Astrocyte (in vitro differentiated cells and primary cell): ENCODE data around the gene PCDHGA1. TPM values are rescaled to one million over a fixed set of nuclear protein-coding genes. Genes with fewer than 3 reads are reported as not detected.

Experiments used
- DNase-seq: peaks from one replicate; pipeline ENCODE4 v3.0.0-alpha.2; 2010; ENCODE audit warnings: low read depth
- FAIRE-seq: peaks from 2 replicates; lab custom pipeline; 2011; peaks lifted over from hg19 to GRCh38; lab: Jason Lieb, UNC
- H2AFZ ChIP-seq: 2 replicates; pipeline ENCODE4 v1.6.0; 2012; ENCODE audit warnings: low read depth, low read length, inconsistent platforms
- H3K27ac ChIP-seq: 2 replicates; pipeline ENCODE4 v1.5.1; 2011; ENCODE audit warnings: low read depth, low read length, inconsistent platforms
- H3K27me3 ChIP-seq: 2 replicates; pipeline ENCODE4 v1.6.0; 2011; ENCODE audit warnings: low read length, inconsistent platforms; ENCODE audit not compliant: insufficient read depth
- H3K36me3 ChIP-seq: 2 replicates; pipeline ENCODE4 v1.5.1; 2011; ENCODE audit warnings: low read length, inconsistent platforms; ENCODE audit not compliant: insufficient read depth
- H3K4me1 ChIP-seq: 2 replicates; pipeline ENCODE4 v1.5.1; 2011; ENCODE audit warnings: low read length, inconsistent platforms; ENCODE audit not compliant: insufficient read depth
- H3K4me2 ChIP-seq: 2 replicates; pipeline ENCODE4 v1.6.0; 2012; ENCODE audit warnings: low read length, inconsistent platforms
- H3K4me3 ChIP-seq: 2 replicates; pipeline ENCODE4 v1.5.1; 2011; ENCODE audit warnings: low read depth, mild to moderate bottlenecking, low read length, inconsistent platforms; ENCODE audit not compliant: insufficient read depth
- H3K79me2 ChIP-seq: 2 replicates; pipeline ENCODE4 v1.6.0; 2012; ENCODE audit warnings: mild to moderate bottlenecking, low read length, inconsistent platforms; ENCODE audit not compliant: insufficient read depth
- H3K9ac ChIP-seq: 2 replicates; pipeline ENCODE4 v1.6.0; 2012; ENCODE audit warnings: mild to moderate bottlenecking, low read length, inconsistent platforms
- H3K9me3 ChIP-seq: 2 replicates; pipeline ENCODE4 v1.5.1; 2012; ENCODE audit warnings: low read depth, mild to moderate bottlenecking, low read length, inconsistent platforms; ENCODE audit not compliant: insufficient read depth
- H4K20me1 ChIP-seq: 2 replicates; pipeline ENCODE4 v1.6.0; 2012; ENCODE audit warnings: low read length, inconsistent platforms; ENCODE audit not compliant: insufficient read depth
- H3K27ac Mint-ChIP-seq: one replicate; pipeline ENCODE4 v1.8.0; 2021; ENCODE audit warnings: mild to moderate bottlenecking, mixed read lengths; ENCODE audit not compliant: unreplicated experiment
- H3K27me3 Mint-ChIP-seq: one replicate; pipeline ENCODE4 v1.8.0; 2021; ENCODE audit warnings: low read depth, mixed read lengths; ENCODE audit not compliant: unreplicated experiment
- H3K36me3 Mint-ChIP-seq: one replicate; pipeline ENCODE4 v1.8.0; 2021; ENCODE audit warnings: low read depth, mixed read lengths; ENCODE audit not compliant: unreplicated experiment
- H3K4me1 Mint-ChIP-seq: one replicate; pipeline ENCODE4 v1.8.0; 2021; ENCODE audit warnings: low read depth, mixed read lengths; ENCODE audit not compliant: unreplicated experiment
- H3K4me3 Mint-ChIP-seq: one replicate; pipeline ENCODE4 v1.8.0; 2021; ENCODE audit warnings: mild to moderate bottlenecking, moderate library complexity, mixed read lengths; ENCODE audit not compliant: unreplicated experiment
- H3K9me3 Mint-ChIP-seq: one replicate; pipeline ENCODE4 v1.8.0; 2021; ENCODE audit warnings: mild to moderate bottlenecking, mixed read lengths; ENCODE audit not compliant: unreplicated experiment
- CTCF ChIP-seq: IDR thresholded peaks from 2 replicates; pipeline ENCODE4 v1.5.1; 2011; ENCODE audit warnings: low read depth, mild to moderate bottlenecking, inconsistent platforms, low read length, moderate library complexity; ENCODE audit not compliant: insufficient read depth
- EZH2 ChIP-seq: IDR thresholded peaks from 2 replicates; pipeline ENCODE4 v1.6.1; 2012; ENCODE audit warnings: mild to moderate bottlenecking, low read length, inconsistent platforms; ENCODE audit not compliant: insufficient read depth
- total RNA-seq: library from RNA; stranded (reverse); gene quantifications from 2 replicates; pipeline ENCODE4 v1.2.1, GENCODE V29; 2021

Gene PCDHGA1
- total RNA-seq, 1 donor from 2014 or later: 0.27 TPM

- Mint-ChIP-seq H3K4me3 (no peak overlapping the region), H3K9me3 (no peaks in the 10 kb centered on the region), H3K4me1 (peaks cover 74% of the 10 kb centered on the region), H3K27ac (peak overlapping the region; percentile 55), H3K27me3 (no peaks in the 10 kb centered on the region), H3K36me3 (peaks cover 24% of the 10 kb centered on the region)
- Histone ChIP-seq H3K36me3 (peaks cover 10% of the 10 kb centered on the region), H3K9ac (no peak overlapping the region), H3K9me3 (no peaks in the 10 kb centered on the region), H3K4me3 (no peak overlapping the region), H3K4me2 (no peak overlapping the region), H3K4me1 (peaks cover 50% of the 10 kb centered on the region), H2AFZ (no peak overlapping the region), H3K27ac (no peak overlapping the region), H3K79me2 (peaks cover 5% of the 10 kb centered on the region), H4K20me1 (no peaks in the 10 kb centered on the region), H3K27me3 (no peaks in the 10 kb centered on the region)
- DNase-seq (no peak), FAIRE-seq (no peak)
- TF ChIP-seq CTCF (no peak), EZH2 (no peak)
Observed at GRCh38 chr5:141517880-141518617, 187.7 kb downstream of the PCDHGA1 start.

GRCh38 chr5:141518618-141519015 lies 188.3 kb downstream of the PCDHGA1 start:
- no peak for FAIRE-seq
- no peak overlapping the region for H2AFZ ChIP-seq
- H3K9me3 ChIP-seq: no peaks in the 10 kb centered on the region
- Mint-ChIP-seq H3K36me3 (peaks cover 24% of the 10 kb centered on the region), H3K4me3 (no peak overlapping the region), H3K27me3 (no peaks in the 10 kb centered on the region), H3K9me3 (no peaks in the 10 kb centered on the region), H3K4me1 (peaks cover 73% of the 10 kb centered on the region), H3K27ac (peak overlapping the region; percentile 53)
- no peak overlapping the region for H3K4me3 ChIP-seq
- no peak for DNase-seq
- H3K27ac ChIP-seq: no peak overlapping the region
- no peaks in the 10 kb centered on the region for H3K27me3 ChIP-seq
- H4K20me1 ChIP-seq: no peaks in the 10 kb centered on the region
- no peak overlapping the region for H3K9ac ChIP-seq
- TF ChIP-seq CTCF: no peak
- no peak for TF ChIP-seq EZH2
- peaks cover 44% of the 10 kb centered on the region for H3K4me1 ChIP-seq
- H3K79me2 ChIP-seq: peaks cover 8% of the 10 kb centered on the region
- H3K36me3 ChIP-seq: peaks cover 10% of the 10 kb centered on the region
- no peak overlapping the region for H3K4me2 ChIP-seq
